Neural crest cell (in vitro differentiated cells): ENCODE measurements around the gene DAAM2. TPM values are rescaled to one million over a fixed set of nuclear protein-coding genes. Genes with fewer than 3 reads are reported as not detected.

Source experiments
- DNase-seq: peaks from one replicate; pipeline ENCODE4 v3.0.0; 2021; ENCODE audit warnings: low read depth, mixed read lengths, low spot score
- H3K27ac Mint-ChIP-seq: one replicate; pipeline ENCODE4 v1.8.0; 2021; ENCODE audit warnings: mild to moderate bottlenecking, mixed read lengths; ENCODE audit not compliant: unreplicated experiment
- H3K27me3 Mint-ChIP-seq: 2 replicates; pipeline ENCODE4 v1.8.0; 2021; ENCODE audit warnings: low read depth, mild to moderate bottlenecking, mixed read lengths
- H3K36me3 Mint-ChIP-seq: 2 replicates; pipeline ENCODE4 v1.8.0; 2021; ENCODE audit warnings: low read depth, mild to moderate bottlenecking, mixed read lengths
- H3K4me1 Mint-ChIP-seq: 2 replicates; pipeline ENCODE4 v1.8.0; 2021; ENCODE audit warnings: mixed read lengths
- H3K4me3 Mint-ChIP-seq: one replicate; pipeline ENCODE4 v1.8.0; 2021; ENCODE audit warnings: mild to moderate bottlenecking, mixed read lengths
- H3K9me3 Mint-ChIP-seq: 2 replicates; pipeline ENCODE4 v1.8.0; 2021; ENCODE audit warnings: mixed read lengths
- CTCF ChIP-seq: fragments of 200-600 bp; sonication (generic); conservative IDR thresholded peaks from 2 replicates; pipeline ENCODE4 v1.5.0; 2021; ENCODE audit warnings: antibody characterized with exemption, mild to moderate bottlenecking
- total RNA-seq: library from RNA; stranded (reverse); gene quantifications from 2 replicates; pipeline ENCODE4 v1.2.1, GENCODE V29; 2021

Gene DAAM2
- total RNA-seq, 1 donor from 2014 or later, result 17.6 TPM

- Mint-ChIP-seq H3K27ac (no peak overlapping the region), H3K4me3 (no peak overlapping the region), H3K27me3 (no peaks in the 10 kb centered on the region), H3K4me1 (peaks cover 27% of the 10 kb centered on the region), H3K9me3 (no peaks in the 10 kb centered on the region), H3K36me3 (no peaks in the 10 kb centered on the region)
- no peak for DNase-seq
- TF ChIP-seq CTCF, result no peak
These were observed 39.5 kb downstream of the DAAM2 start for GRCh38 chr6:39831701-39832100.

- H3K27ac Mint-ChIP-seq, result no peak overlapping the region
- no peaks in the 10 kb centered on the region for H3K9me3 Mint-ChIP-seq
- peaks cover 29% of the 10 kb centered on the region for H3K4me1 Mint-ChIP-seq
- H3K4me3 Mint-ChIP-seq, result no peak overlapping the region
- TF ChIP-seq CTCF, result no peak
- no peaks in the 10 kb centered on the region for H3K36me3 Mint-ChIP-seq
- no peak for DNase-seq
- H3K27me3 Mint-ChIP-seq, result no peaks in the 10 kb centered on the region
These were observed 42.1 kb downstream of the DAAM2 start for GRCh38 chr6:39834278-39834677.

- no peaks in the 10 kb centered on the region for H3K27me3 Mint-ChIP-seq
These were observed 42.7 kb downstream of the DAAM2 start for GRCh38 chr6:39834866-39835265.

GRCh38 chr6:39835821-39836295 lies 43.7 kb downstream of the DAAM2 start:
- Mint-ChIP-seq H3K27ac (peak overlapping the region; percentile 70), H3K27me3 (no peaks in the 10 kb centered on the region), H3K4me3 (no peak overlapping the region), H3K4me1 (peaks cover 39% of the 10 kb centered on the region), H3K9me3 (no peaks in the 10 kb centered on the region), H3K36me3 (no peaks in the 10 kb centered on the region)
- no peak for DNase-seq
- TF ChIP-seq CTCF, result no peak

More at GRCh38 chr6:39834866-39835265, 42.7 kb downstream of the DAAM2 start:
- TF ChIP-seq CTCF, result no peak
- H3K4me3 Mint-ChIP-seq, result no peak overlapping the region
- DNase-seq, result no peak
- H3K36me3 Mint-ChIP-seq, result no peaks in the 10 kb centered on the region
- no peaks in the 10 kb centered on the region for H3K9me3 Mint-ChIP-seq
- H3K4me1 Mint-ChIP-seq, result peaks cover 33% of the 10 kb centered on the region
- no peak overlapping the region for H3K27ac Mint-ChIP-seq

- H3K27me3 Mint-ChIP-seq, result no peaks in the 10 kb centered on the region
- peaks cover 39% of the 10 kb centered on the region for H3K4me1 Mint-ChIP-seq
- no peak for TF ChIP-seq CTCF
- no peaks in the 10 kb centered on the region for H3K36me3 Mint-ChIP-seq
- no peak overlapping the region for H3K27ac Mint-ChIP-seq
- H3K4me3 Mint-ChIP-seq, result no peak overlapping the region
- no peaks in the 10 kb centered on the region for H3K9me3 Mint-ChIP-seq
- no peak for DNase-seq
These were observed 44.4 kb downstream of the DAAM2 start for GRCh38 chr6:39836606-39837005.

- Mint-ChIP-seq H3K27ac (no peak overlapping the region), H3K4me1 (peaks cover 30% of the 10 kb centered on the region), H3K4me3 (no peak overlapping the region), H3K27me3 (no peaks in the 10 kb centered on the region), H3K9me3 (no peaks in the 10 kb centered on the region), H3K36me3 (no peaks in the 10 kb centered on the region)
- no peak for TF ChIP-seq CTCF
- no peak for DNase-seq
These were observed 47.3 kb downstream of the DAAM2 start for GRCh38 chr6:39839445-39839844.
